ENCODE data around the gene MPP2. TPM values are rescaled to one million over a fixed set of nuclear protein-coding genes. Genes with fewer than 3 reads are reported as not detected.

The MPP2 gene, protein sequence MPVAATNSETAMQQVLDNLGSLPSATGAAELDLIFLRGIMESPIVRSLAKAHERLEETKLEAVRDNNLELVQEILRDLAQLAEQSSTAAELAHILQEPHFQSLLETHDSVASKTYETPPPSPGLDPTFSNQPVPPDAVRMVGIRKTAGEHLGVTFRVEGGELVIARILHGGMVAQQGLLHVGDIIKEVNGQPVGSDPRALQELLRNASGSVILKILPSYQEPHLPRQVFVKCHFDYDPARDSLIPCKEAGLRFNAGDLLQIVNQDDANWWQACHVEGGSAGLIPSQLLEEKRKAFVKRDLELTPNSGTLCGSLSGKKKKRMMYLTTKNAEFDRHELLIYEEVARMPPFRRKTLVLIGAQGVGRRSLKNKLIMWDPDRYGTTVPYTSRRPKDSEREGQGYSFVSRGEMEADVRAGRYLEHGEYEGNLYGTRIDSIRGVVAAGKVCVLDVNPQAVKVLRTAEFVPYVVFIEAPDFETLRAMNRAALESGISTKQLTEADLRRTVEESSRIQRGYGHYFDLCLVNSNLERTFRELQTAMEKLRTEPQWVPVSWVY
- total RNA-seq: 16.7 TPM

DNA sequence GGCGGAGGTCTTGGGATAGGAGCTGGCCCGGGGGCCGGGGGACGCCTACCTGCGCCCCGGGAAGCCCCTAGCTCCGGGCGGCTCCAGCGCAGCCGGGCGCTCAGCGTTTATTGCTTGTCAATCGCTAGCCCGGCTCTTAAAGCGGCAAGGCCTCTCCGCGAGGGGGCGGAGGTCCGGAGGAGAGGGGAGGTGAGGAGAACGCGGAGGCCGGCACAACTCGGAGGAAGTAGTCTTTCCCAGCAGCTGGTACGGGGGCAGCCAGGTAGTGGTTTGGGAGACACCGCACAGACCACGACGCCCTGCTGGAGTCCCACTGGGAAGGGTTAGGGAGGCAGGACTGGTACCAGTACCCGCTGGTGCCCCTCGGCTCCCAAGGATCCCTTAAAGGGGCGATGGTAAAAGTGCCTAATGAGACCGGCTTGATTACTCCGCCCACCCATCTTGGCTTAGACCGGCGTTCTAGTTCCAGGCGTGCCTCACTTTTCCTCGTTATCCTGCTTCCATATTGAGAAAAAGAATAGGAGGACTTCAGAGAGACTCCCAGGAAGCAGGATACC, at the start of gene MPP2:
TSS of gene MPP2 (minus strand) at position 112 of the 557 bp plus-strand sequence. CDS start 3,076 bp downstream, outside the sequence.
- Histone ChIP-seq H3K27me3 (no peaks in the 10 kb centered on the region), H3K4me3 (peak within 1 kb of the TSS; percentile 75 to 81), H3K36me3 (peaks cover 0 to 5% of the 10 kb centered on the region in 2 donors), H3K4me1 (peaks cover 4 to 11% of the 10 kb centered on the region in 2 donors), H3K9me3 (no peaks in the 10 kb centered on the region), H3K27ac (peak within 1 kb of the TSS; percentile 89 to 96)
- DNase-seq (ENCODE audit: low spot score in 2 of 2): peak in 1 of 2 donors; percentile 87
- intact Hi-C loops (cut with DNase I): loop anchor here (1.0 to 10.0 kb wide), 4 partner anchors 234 to 1237 kb away; partner anchors contain the start of genes HEXIM1, HROB and SLC25A39
- TF ChIP-seq, protein P1, sequence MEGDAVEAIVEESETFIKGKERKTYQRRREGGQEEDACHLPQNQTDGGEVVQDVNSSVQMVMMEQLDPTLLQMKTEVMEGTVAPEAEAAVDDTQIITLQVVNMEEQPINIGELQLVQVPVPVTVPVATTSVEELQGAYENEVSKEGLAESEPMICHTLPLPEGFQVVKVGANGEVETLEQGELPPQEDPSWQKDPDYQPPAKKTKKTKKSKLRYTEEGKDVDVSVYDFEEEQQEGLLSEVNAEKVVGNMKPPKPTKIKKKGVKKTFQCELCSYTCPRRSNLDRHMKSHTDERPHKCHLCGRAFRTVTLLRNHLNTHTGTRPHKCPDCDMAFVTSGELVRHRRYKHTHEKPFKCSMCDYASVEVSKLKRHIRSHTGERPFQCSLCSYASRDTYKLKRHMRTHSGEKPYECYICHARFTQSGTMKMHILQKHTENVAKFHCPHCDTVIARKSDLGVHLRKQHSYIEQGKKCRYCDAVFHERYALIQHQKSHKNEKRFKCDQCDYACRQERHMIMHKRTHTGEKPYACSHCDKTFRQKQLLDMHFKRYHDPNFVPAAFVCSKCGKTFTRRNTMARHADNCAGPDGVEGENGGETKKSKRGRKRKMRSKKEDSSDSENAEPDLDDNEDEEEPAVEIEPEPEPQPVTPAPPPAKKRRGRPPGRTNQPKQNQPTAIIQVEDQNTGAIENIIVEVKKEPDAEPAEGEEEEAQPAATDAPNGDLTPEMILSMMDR (IDR thresholded peaks at IDR 0.05): peak in 1 of 3 experiments; percentile 31

DNA sequence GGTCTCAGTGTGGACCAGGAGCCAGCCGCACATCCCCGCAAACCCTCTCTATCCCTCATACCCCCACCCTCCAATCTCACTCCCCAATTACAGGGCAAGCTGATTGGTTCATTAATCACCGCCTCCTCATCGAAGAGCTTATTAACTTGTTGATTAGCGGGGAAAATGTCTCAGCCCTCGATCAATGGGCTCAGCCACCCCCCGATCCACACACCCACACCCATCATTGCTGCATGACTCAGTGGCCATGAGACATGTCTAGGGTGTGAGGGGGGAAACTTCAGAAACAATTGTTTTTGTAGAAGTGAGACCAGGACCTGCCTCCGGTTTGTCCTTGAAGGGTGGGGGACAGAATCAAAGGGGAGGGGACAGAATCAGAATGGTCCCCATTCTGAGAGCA, 48.9 kb upstream of the MPP2 start:
- Histone ChIP-seq H3K4me1 (peaks cover 0 to 6% of the 10 kb centered on the region in 2 donors), H3K27me3 (peaks cover 15% of the 10 kb centered on the region)
- TF ChIP-seq, protein P1 (IDR thresholded peaks at IDR 0.05): no peak

DNA sequence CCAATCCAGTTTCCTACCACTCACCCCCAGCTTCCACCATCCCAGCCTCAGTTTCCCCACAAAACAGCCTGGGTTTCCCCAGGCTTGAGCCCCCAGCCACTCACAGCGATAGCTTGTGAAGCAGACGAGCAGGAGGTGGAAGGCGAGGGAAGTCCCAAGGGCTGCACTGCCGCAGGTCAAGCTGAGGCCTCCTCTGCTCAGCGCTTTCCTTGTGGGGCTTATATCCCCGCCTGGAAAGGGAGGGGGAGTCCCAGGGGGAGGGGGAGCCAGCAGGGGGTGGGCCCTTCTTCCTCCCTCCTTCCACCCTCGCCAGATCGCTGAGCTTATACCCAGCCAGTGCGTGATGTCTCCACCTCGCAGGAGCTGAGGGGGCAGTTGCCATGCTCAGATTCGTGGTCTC, 46.4 kb upstream of the MPP2 start, which contains the start of gene PYY:
TSS of gene PYY (minus strand) at position 195 of the 400 bp plus-strand sequence. CDS start 457 bp downstream, outside the sequence.
- Histone ChIP-seq H3K4me3 (no peak within 1 kb of the TSS), H3K27ac (no peak within 1 kb of the TSS), H3K27me3 (peaks cover 15% of the 10 kb centered on the region), H3K4me1 (peaks cover 0 to 6% of the 10 kb centered on the region in 2 donors), H3K36me3 (no peaks in the 10 kb centered on the region), H3K9me3 (no peaks in the 10 kb centered on the region)
- TF ChIP-seq, protein P1 (IDR thresholded peaks at IDR 0.05): no peak
- no peak for DNase-seq (ENCODE audit: low spot score in 2 of 2)
- intact Hi-C loops (cut with DNase I): no loop called here

More for the DNA sequence above, 48.9 kb upstream of the MPP2 start:
- H3K4me3 ChIP-seq: no peak overlapping the region
- no peaks in the 10 kb centered on the region for H3K36me3 ChIP-seq
- no peaks in the 10 kb centered on the region for H3K9me3 ChIP-seq
- intact Hi-C loops (cut with DNase I): no loop called here
- no peak for DNase-seq (ENCODE audit: low spot score in 2 of 2)
- no peak overlapping the region for H3K27ac ChIP-seq

DNA sequence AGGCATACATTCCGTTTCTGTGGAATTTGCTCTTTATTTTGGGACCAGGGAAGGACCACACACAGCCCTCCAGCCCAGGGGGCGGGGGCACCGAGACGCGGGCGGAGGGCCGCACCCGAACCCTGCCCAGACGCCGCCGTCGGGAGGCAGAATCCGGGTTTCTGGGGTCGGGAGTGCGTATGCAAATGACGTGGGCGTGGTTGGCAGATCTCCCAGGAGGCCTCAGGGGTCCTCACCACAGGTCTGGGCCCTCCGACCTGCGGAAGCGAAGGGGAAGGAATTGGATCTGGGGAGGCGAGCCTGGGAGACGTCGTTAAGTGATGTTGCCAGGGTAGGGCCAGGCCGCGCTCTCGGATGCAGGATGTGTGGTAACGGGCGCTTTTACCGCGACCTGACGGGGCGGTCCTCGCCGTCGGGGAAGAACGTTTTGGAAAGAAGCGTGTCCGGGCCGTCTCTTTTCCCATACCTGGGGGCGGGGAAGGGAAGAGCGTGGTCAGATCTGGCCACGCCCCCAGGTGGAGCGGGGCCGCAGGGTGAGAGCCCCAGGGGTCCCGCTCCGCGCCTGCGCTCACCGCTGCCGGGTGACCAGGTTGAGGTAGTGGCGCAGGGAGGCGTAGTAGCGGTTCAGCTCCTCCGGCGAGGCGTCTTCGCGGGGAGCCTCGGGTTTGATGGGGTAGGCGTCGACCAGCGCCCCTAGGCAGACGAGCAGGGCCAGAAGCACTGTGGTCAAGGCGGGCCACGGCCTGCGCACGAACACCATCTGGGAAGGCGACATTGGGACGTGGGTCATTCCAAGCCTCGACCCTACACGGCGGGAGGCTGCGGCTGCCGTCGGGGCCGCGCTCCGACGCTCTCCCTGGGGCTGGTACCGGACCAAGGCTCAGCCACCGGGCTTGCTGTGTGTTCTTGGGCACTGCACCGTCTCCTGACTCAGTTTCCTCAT, 45.7 kb upstream of the MPP2 start:
- Histone ChIP-seq H3K36me3 (no peaks in the 10 kb centered on the region), H3K4me1 (peaks cover 0 to 6% of the 10 kb centered on the region in 2 donors), H3K27me3 (peaks cover 15% of the 10 kb centered on the region), H3K27ac (no peak overlapping the region), H3K9me3 (no peaks in the 10 kb centered on the region), H3K4me3 (no peak overlapping the region)
- TF ChIP-seq, protein P1 (IDR thresholded peaks at IDR 0.05): no peak
- intact Hi-C loops (cut with DNase I): no loop called here
- DNase-seq (ENCODE audit: low spot score in 2 of 2): no peak

DNA sequence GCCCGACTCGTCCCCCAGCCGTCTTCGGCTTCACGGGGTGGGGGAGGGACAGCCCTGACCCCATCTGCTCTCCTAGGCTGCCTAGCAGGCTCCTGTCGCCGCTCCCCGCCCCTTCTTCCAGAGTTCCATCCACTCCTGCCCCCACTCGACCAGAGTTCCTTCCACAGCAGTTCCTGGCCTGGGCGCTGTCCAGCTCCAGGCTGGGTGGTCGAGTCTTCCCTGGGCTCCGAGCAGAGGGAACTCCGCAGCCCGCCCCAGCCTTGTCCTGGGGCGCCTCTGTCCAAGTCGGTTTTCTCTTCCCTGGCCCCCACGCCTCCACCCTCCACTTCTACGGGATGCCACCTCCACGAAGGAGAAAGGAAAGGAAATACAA, 45.0 kb upstream of the MPP2 start:
- intact Hi-C loops (cut with DNase I): no loop called here
- no peak overlapping the region for H3K27ac ChIP-seq
- no peak overlapping the region for H3K4me3 ChIP-seq
- TF ChIP-seq, protein P1 (IDR thresholded peaks at IDR 0.05): no peak
- H3K36me3 ChIP-seq: no peaks in the 10 kb centered on the region
- DNase-seq (ENCODE audit: low spot score in 2 of 2): no peak
- H3K27me3 ChIP-seq: peaks cover 15% of the 10 kb centered on the region
- H3K9me3 ChIP-seq: no peaks in the 10 kb centered on the region
- H3K4me1 ChIP-seq: peaks cover 0 to 6% of the 10 kb centered on the region in 2 donors

Data from ascending aorta (tissue), 2 donors.